Panc1 (cell line): ENCODE measurements around the gene TDRKH. TPM values are rescaled to one million over a fixed set of nuclear protein-coding genes. Genes with fewer than 3 reads are reported as not detected.
"Not testable (repeated sequence)": the region's sequence is repeated elsewhere in the genome, so short reads cannot be mapped to it uniquely, and the experiment has no call there.

Source experiments
- ATAC-seq: fragments of 200-7000 bp; cut with Tn5 transposase; 2 replicates; pipeline ENCODE4 v1.9.1; 2020; ENCODE audit warnings: mild to moderate bottlenecking, moderate library complexity
- BruUV-seq: library from RNA; stranded (reverse); fragments of 400-500 nt; replicated peaks from 2 replicates; lab custom pipeline; 2021; lab: Mats Ljungman, UMichigan
- CTCF ChIA-PET: fragments of 300-600 bp; sonication (Branson Sonifier 250); formaldehyde crosslinking; loops from one replicate; lab custom pipeline; 2022; ENCODE audit warnings: antibody characterized with exemption; lab: Charles Lee
- POLR2A ChIA-PET: fragments of 300-600 bp; sonication (Branson Sonifier 250); formaldehyde crosslinking; loops from one replicate; lab custom pipeline; 2022; ENCODE audit warnings: antibody characterized with exemption; lab: Charles Lee
- DNase-seq: peaks from one replicate; pipeline ENCODE4 v3.0.0-alpha.2; 2010; ENCODE audit warnings: low read depth, low spot score
- H3K27ac ChIP-seq: 2 replicates; pipeline ENCODE4 v1.5.1; 2011; ENCODE audit warnings: mild to moderate bottlenecking, low read length, inconsistent platforms
- H3K27me3 ChIP-seq: fragments of 200-500 bp; sonication (Bioruptor generic); 2 replicates; pipeline ENCODE4 v1.6.0; 2014; ENCODE audit warnings: low read length, inconsistent platforms; ENCODE audit not compliant: control insufficient read depth, insufficient read depth
- H3K36me3 ChIP-seq: fragments of 200-500 bp; sonication (Bioruptor generic); 2 replicates; pipeline ENCODE4 v1.5.1; 2014; ENCODE audit warnings: inconsistent platforms, mild to moderate bottlenecking, low read length, moderate library complexity; ENCODE audit not compliant: control insufficient read depth, insufficient read depth
- H3K4me1 ChIP-seq: 2 replicates; pipeline ENCODE4 v1.5.1; 2011; ENCODE audit warnings: inconsistent platforms, mild to moderate bottlenecking, low read length, moderate library complexity; ENCODE audit not compliant: control insufficient read depth, insufficient read depth
- H3K4me3 ChIP-seq, 2 experiments: 2 replicates each; pipeline ENCODE4 v1.5.1; 2011 to 2012; ENCODE audit warnings: low read depth in 2 of 2, low read length in 2 of 2, mild to moderate bottlenecking in 2 of 2, inconsistent platforms in 1 of 2, moderate library complexity in 1 of 2
- H3K9me3 ChIP-seq: fragments of 200-500 bp; sonication (Bioruptor generic); 2 replicates; pipeline ENCODE4 v1.5.1; 2014; ENCODE audit warnings: low read depth, mild to moderate bottlenecking, inconsistent platforms, low read length, moderate library complexity; ENCODE audit not compliant: control insufficient read depth, insufficient read depth
- CTCF ChIP-seq: fragments of 450-650 bp; IDR thresholded peaks from 2 replicates; pipeline ENCODE4 v1.5.1; 2017; ENCODE audit warnings: mild to moderate bottlenecking
- POLR2AphosphoS5 ChIP-seq: IDR thresholded peaks from 2 replicates; pipeline ENCODE4 v1.6.1; 2012; ENCODE audit warnings: mild to moderate bottlenecking, low read depth, low read length, moderate library complexity
- REST ChIP-seq, 2 experiments: IDR thresholded peaks; 2 replicates each; pipeline ENCODE4 v1.6.1; 2011 to 2012; ENCODE audit warnings: low read depth in 2 of 2, control low read depth in 1 of 2, low read length in 1 of 2, mild to moderate bottlenecking in 1 of 2, moderate library complexity in 1 of 2; ENCODE audit not compliant: insufficient read depth in 1 of 2
- SIN3A ChIP-seq: IDR thresholded peaks from 2 replicates; pipeline ENCODE4 v1.6.1; 2012; ENCODE audit warnings: low read depth, mild to moderate bottlenecking, low read length, moderate library complexity, borderline replicate concordance; ENCODE audit not compliant: insufficient read depth
- TCF7L2 ChIP-seq: IDR thresholded peaks from 2 replicates; pipeline ENCODE4 v1.6.1; 2011; ENCODE audit warnings: mild to moderate bottlenecking, low read depth, low read length, inconsistent platforms
- in situ Hi-C: cut with HindIII; loops from 2 replicates; pipeline ENCODE4 v1.10.0; 2016; ENCODE audit warnings: low sequenced_read_pairs, low pct_unique_long_range_greater_than_20kb
- intact Hi-C: fragments of 100-400 bp; cut with micrococcal nuclease; formaldehyde crosslinking; loops from one replicate; pipeline ENCODE4 v1.10.0; 2022; ENCODE audit not compliant: unreplicated experiment
- total RNA-seq: library from RNA; stranded (reverse); gene quantifications from one replicate; pipeline ENCODE4 v1.2.1, GENCODE V29; 2021; ENCODE audit not compliant: unreplicated experiment

The TDRKH gene
- total RNA-seq, 1 experiment from 2014 or later, result 33.6 TPM

GRCh38 chr1:151773702-151774101, 16.6 kb downstream of the TDRKH start:
- Histone ChIP-seq H3K4me1 (no peaks in the 10 kb centered on the region), H3K27me3 (no peaks in the 10 kb centered on the region), H3K36me3 (no peaks in the 10 kb centered on the region), H3K27ac (no peak overlapping the region), H3K4me3 (no peak overlapping the region), H3K9me3 (no peaks in the 10 kb centered on the region)
- in situ Hi-C loops, result no loop called here
- POLR2A ChIA-PET, result no interaction called here
- CTCF ChIA-PET, result no interaction called here
- TF ChIP-seq TCF7L2 (no peak), CTCF (no peak)
- DNase-seq, result no peak
- no peak for ATAC-seq
- TSS peak; percentile 51 for BruUV-seq
- intact Hi-C loops, result no loop called here

- CTCF ChIA-PET, H3K27ac ChIP-seq, H3K4me3 ChIP-seq, DNase-seq, H3K36me3 ChIP-seq, in situ Hi-C loops, POLR2A ChIA-PET, H3K4me1 ChIP-seq, intact Hi-C loops, BruUV-seq, H3K9me3 ChIP-seq, H3K27me3 ChIP-seq, ATAC-seq: not testable (repeated sequence)
These were observed 21.0 kb downstream of the TDRKH start for GRCh38 chr1:151769270-151769669.

- H3K27me3 ChIP-seq, H3K4me1 ChIP-seq, H3K9me3 ChIP-seq, DNase-seq, H3K36me3 ChIP-seq, intact Hi-C loops, H3K4me3 ChIP-seq, CTCF ChIA-PET, in situ Hi-C loops, BruUV-seq, POLR2A ChIA-PET, ATAC-seq, H3K27ac ChIP-seq: not testable (repeated sequence)
These were observed 21.8 kb downstream of the TDRKH start for GRCh38 chr1:151768351-151769066.

GRCh38 chr1:151763990-151764389, 26.3 kb downstream of the TDRKH start:
- Histone ChIP-seq H3K4me1 (peaks cover 13% of the 10 kb centered on the region), H3K27ac (peak overlapping the region; percentile 99), H3K36me3 (peaks cover 22% of the 10 kb centered on the region), H3K9me3 (no peaks in the 10 kb centered on the region), H3K27me3 (no peaks in the 10 kb centered on the region), H3K4me3 (peak overlapping the region; percentile 78 to 85)
- intact Hi-C loops (loop anchor here (2.0 kb wide), 2 partner anchors 19 to 73 kb away; no protein-coding TSS in a partner anchor), in situ Hi-C loops (no loop called here)
- ATAC-seq, result no peak
- POLR2A ChIA-PET, result interaction anchor here (0.6 to 0.7 kb wide), 2 partner anchors 24 to 144 kb away, joined by 3 to 10 read pairs; no protein-coding TSS in a partner anchor
- no peak for DNase-seq
- TSS peak; percentile 94 for BruUV-seq
- CTCF ChIA-PET, result no interaction called here
- TF ChIP-seq POLR2AphosphoS5 (no peak), CTCF (no peak), TCF7L2 (no peak), REST (IDR thresholded peaks at IDR 0.05; ENCODE audit: insufficient read depth in 1 of 2, low read depth in 2 of 2, low read length in 1 of 2) (no peak), SIN3A (no peak)
